Lung (tissue), 12 donors: ENCODE data around the gene HERPUD2. TPM values are rescaled to one million over a fixed set of nuclear protein-coding genes. Genes with fewer than 3 reads are reported as not detected.

Experiments used
- ATAC-seq: fragments of 200-7000 bp; cut with Tn5 transposase; one replicate; pipeline ENCODE4 v1.9.1; 2020; ENCODE audit warnings: moderate number of reproducible peaks; ENCODE audit not compliant: insufficient read depth, low FRiP score
- DNase-seq, 3 donors: peaks; one replicate each; pipeline ENCODE4 v3.0.0-alpha.2; 2013 to 2017
- H3K27ac ChIP-seq, 2 donors: one replicate each; pipeline ENCODE4 v1.5.1; 2013; ENCODE audit warnings: mild to moderate bottlenecking in 2 of 2, moderate library complexity in 2 of 2, control low read depth in 1 of 2, inconsistent platforms in 1 of 2, low read depth in 1 of 2, low read length in 1 of 2
- H3K27me3 ChIP-seq, 3 donors: one replicate each; pipeline ENCODE4 v1.5.1; 2013; ENCODE audit warnings: low read length in 2 of 3; ENCODE audit not compliant: control insufficient read depth in 3 of 3, insufficient read depth in 3 of 3
- H3K36me3 ChIP-seq, 4 donors: one replicate each; pipeline ENCODE4 v1.5.1; 2013; ENCODE audit warnings: low read length in 4 of 4, mild to moderate bottlenecking in 1 of 4, moderate library complexity in 1 of 4; ENCODE audit not compliant: control insufficient read depth in 4 of 4, insufficient read depth in 4 of 4
- H3K4me1 ChIP-seq, 5 donors: one replicate each; pipeline ENCODE4 v1.5.1; 2013; ENCODE audit warnings: low read length in 5 of 5, mild to moderate bottlenecking in 2 of 5, moderate library complexity in 1 of 5; ENCODE audit not compliant: control insufficient read depth in 5 of 5, insufficient read depth in 5 of 5
- H3K4me3 ChIP-seq: one replicate; pipeline ENCODE4 v1.5.1; 2013; ENCODE audit warnings: mild to moderate bottlenecking, control low read depth, moderate library complexity
- H3K9ac ChIP-seq, 2 donors: one replicate each; pipeline ENCODE4 v1.5.1; 2013; ENCODE audit warnings: low read length in 2 of 2, control low read depth in 1 of 2; ENCODE audit not compliant: insufficient read depth in 1 of 2
- H3K9me3 ChIP-seq, 4 donors: one replicate each; pipeline ENCODE4 v1.5.1; 2013; ENCODE audit warnings: low read length in 3 of 4, mild to moderate bottlenecking in 1 of 4, moderate library complexity in 1 of 4; ENCODE audit not compliant: control insufficient read depth in 4 of 4, insufficient read depth in 3 of 4
- WGBS, 2 donors: extraction: QIAGEN DNeasy Blood & Tissue Kit; methylation state at CpG; one replicate each; pipeline ENCODE4 v1.1.7; 2013; 5-methylcytosine and 5-hydroxymethylcytosine counted together
- polyA plus RNA-seq, 2 donors: library from polyadenylated mRNA; stranded (reverse); fragments of 200-250 nt; gene quantifications; one replicate each; pipeline ENCODE4 v1.2.1, GENCODE V29; 2013
- total RNA-seq, 2 donors: library from RNA; depleted of rRNA in 1 of 2; stranded (reverse); fragments of >200 nt in 1 of 2; gene quantifications; one replicate each; pipeline ENCODE4 v1.2.1, GENCODE V29; 2014 to 2021
- TF ChIP-seq, protein P1 (sequence below): IDR thresholded peaks from 2 replicates; pipeline ENCODE4 v1.5.1; 2012; ENCODE audit warnings: mild to moderate bottlenecking; ENCODE audit errors: control extremely low read depth, extremely low read depth
- donor health status: control.
- donor health status: control.
- donor health status: Bipolar disorder and iron deficiency.
- donor health status: healthy.
- donor health status: DM: yes; HTN: yes; CAD: no.

Gene HERPUD2
- total and polyA plus RNA-seq, 4 donors, result 10.4 to 32.2 (median 21.8) TPM

DNA sequence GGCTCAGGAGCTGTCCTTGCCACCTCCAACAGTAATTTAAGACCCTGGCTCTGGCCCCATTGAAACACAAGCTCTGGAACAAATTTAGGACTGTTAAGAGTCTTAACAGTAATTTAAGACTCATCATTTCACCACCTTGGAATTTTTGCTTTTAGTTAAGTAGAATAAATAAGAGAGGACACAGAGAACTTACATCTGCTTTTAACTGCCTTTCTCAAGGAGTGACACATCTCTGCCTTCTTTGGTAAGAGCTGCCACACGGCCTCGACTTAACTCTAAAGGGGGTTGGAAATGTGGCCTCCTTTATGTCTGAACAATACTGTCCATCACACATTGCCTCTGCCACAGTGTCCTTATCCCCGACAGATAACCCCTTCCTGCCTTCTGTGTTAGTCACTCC is 77.9 kb downstream of the HERPUD2 start:
- H3K9ac ChIP-seq, result no peak overlapping the region
- H3K4me3 ChIP-seq, result no peak overlapping the region
- 51 to 79% methylated on average over 3 of the region's 3 CpGs for whole genome bisulfite sequencing, 2 donors
- no peak overlapping the region for H3K27ac ChIP-seq
- ATAC-seq (no peak), DNase-seq (no peak)
- H3K4me1 ChIP-seq, result no peaks in the 10 kb centered on the region
- no peaks in the 10 kb centered on the region for H3K27me3 ChIP-seq
- TF ChIP-seq, protein P1, sequence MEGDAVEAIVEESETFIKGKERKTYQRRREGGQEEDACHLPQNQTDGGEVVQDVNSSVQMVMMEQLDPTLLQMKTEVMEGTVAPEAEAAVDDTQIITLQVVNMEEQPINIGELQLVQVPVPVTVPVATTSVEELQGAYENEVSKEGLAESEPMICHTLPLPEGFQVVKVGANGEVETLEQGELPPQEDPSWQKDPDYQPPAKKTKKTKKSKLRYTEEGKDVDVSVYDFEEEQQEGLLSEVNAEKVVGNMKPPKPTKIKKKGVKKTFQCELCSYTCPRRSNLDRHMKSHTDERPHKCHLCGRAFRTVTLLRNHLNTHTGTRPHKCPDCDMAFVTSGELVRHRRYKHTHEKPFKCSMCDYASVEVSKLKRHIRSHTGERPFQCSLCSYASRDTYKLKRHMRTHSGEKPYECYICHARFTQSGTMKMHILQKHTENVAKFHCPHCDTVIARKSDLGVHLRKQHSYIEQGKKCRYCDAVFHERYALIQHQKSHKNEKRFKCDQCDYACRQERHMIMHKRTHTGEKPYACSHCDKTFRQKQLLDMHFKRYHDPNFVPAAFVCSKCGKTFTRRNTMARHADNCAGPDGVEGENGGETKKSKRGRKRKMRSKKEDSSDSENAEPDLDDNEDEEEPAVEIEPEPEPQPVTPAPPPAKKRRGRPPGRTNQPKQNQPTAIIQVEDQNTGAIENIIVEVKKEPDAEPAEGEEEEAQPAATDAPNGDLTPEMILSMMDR, result no peak
- H3K9me3 ChIP-seq, result no peaks in the 10 kb centered on the region
- no peaks in the 10 kb centered on the region for H3K36me3 ChIP-seq

DNA sequence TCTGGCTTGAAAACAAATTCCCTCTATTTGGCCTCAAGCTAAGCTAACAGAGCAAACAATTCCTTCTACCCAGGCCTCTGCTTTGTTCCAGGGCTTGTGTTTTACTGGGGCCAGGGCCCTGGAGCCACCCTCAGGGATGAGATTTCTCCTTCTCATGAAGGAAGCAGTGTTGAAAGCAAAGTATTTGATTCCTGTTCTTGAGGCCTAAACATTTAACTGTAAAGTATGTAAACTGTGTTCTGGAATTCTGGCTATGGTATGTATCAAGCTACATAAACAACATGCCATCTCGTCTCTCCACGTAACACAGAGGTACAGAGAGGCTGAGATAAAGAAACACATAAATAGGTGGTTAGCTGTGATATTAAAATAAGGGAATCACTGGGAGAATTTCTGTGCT is 81.8 kb downstream of the HERPUD2 start:
- H3K36me3 ChIP-seq, result no peaks in the 10 kb centered on the region
- H3K9me3 ChIP-seq, result no peaks in the 10 kb centered on the region
- no peaks in the 10 kb centered on the region for H3K4me1 ChIP-seq
- H3K9ac ChIP-seq, result no peak overlapping the region
- TF ChIP-seq, protein P1, result no peak
- no peaks in the 10 kb centered on the region for H3K27me3 ChIP-seq
- no peak overlapping the region for H3K4me3 ChIP-seq
- ATAC-seq (no peak), DNase-seq (peak in 2 of 3 donors; percentile 8 to 12)
- 85 to 90% methylated on average over 2 of the region's 2 CpGs for WGBS, 2 donors
- no peak overlapping the region for H3K27ac ChIP-seq

DNA sequence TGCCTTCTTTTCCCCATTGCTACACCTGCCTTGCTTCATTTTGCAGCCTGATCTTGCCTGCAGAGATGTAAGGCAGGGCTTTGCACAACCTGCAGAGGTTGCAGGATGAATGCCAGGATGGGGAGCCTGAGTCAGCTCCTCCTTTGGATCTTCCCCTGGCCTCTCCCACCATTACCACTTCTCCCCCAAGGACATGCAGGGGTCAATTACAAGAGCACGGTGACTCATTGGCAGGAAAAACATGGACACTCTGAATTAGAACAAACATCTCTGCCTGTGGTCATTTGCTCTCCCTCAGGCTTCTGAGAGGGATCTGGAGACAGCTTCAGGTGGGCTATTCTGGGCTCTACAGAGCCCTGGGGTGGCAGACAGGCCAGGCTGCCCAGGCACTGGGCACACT is 89.2 kb downstream of the HERPUD2 start:
- no peaks in the 10 kb centered on the region for H3K27me3 ChIP-seq
- H3K27ac ChIP-seq, result no peak overlapping the region
- TF ChIP-seq, protein P1, result no peak
- 61 to 76% methylated on average over 1 of the region's 1 CpG for WGBS, 2 donors
- no peaks in the 10 kb centered on the region for H3K4me1 ChIP-seq
- H3K36me3 ChIP-seq, result no peaks in the 10 kb centered on the region
- DNase-seq (no peak), ATAC-seq (no peak)
- H3K9me3 ChIP-seq, result no peaks in the 10 kb centered on the region
- H3K9ac ChIP-seq, result no peak overlapping the region
- H3K4me3 ChIP-seq, result no peak overlapping the region

GRCh38 chr7:35604595-35604994 is 90.3 kb downstream of the HERPUD2 start:
- TF ChIP-seq, protein P1, result no peak
- no peak overlapping the region for H3K4me3 ChIP-seq
- no peak for ATAC-seq
- no peak for DNase-seq
- no peaks in the 10 kb centered on the region for H3K27me3 ChIP-seq
- no peaks in the 10 kb centered on the region for H3K36me3 ChIP-seq
- H3K9me3 ChIP-seq, result no peaks in the 10 kb centered on the region
- no peak overlapping the region for H3K9ac ChIP-seq
- no peak overlapping the region for H3K27ac ChIP-seq
- H3K4me1 ChIP-seq, result no peaks in the 10 kb centered on the region
